Measurements from ENCODE around the gene FAM151B.
"Not testable (repeated sequence)": the region's sequence is repeated elsewhere in the genome, so short reads cannot be mapped to it uniquely, and the experiment has no call there.

DNA sequence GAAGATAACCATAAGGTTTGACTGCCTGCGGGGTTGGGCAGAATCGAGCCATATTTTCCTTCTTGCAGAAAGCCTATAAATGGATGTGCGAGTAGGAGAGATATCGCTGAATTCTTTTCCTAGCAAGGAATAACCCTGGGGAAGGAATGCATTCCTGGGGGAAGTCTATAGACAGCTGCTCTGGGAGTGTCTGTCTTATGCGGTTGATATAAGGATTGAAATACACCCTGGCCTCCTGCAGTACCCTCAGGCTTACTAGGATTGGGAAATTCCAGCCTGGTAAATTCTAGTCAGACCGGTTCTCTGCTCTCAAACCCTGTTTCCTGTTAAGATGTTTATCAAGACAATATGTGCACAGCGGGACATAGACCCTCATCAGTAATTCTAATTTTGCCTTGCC, 5.5 kb downstream of the FAM151B start:
- TF ChIP-seq, protein P1, sequence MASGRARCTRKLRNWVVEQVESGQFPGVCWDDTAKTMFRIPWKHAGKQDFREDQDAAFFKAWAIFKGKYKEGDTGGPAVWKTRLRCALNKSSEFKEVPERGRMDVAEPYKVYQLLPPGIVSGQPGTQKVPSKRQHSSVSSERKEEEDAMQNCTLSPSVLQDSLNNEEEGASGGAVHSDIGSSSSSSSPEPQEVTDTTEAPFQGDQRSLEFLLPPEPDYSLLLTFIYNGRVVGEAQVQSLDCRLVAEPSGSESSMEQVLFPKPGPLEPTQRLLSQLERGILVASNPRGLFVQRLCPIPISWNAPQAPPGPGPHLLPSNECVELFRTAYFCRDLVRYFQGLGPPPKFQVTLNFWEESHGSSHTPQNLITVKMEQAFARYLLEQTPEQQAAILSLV (CRISPR knock-in tag; IDR thresholded peaks at IDR 0.05; ENCODE audit: borderline replicate concordance) = not testable (repeated sequence)
- not testable (repeated sequence) for TF ChIP-seq E2F1 (CRISPR knock-in tag; IDR thresholded peaks at IDR 0.05); CTCF (CRISPR knock-in tag; IDR thresholded peaks at IDR 0.05); SMC3 (IDR thresholded peaks at IDR 0.05; ENCODE audit: low read length); SMARCC2 (IDR thresholded peaks at IDR 0.05); JUND (CRISPR knock-in tag; IDR thresholded peaks at IDR 0.05); FOXM1 (CRISPR knock-in tag; IDR thresholded peaks at IDR 0.05); GZF1 (CRISPR knock-in tag; IDR thresholded peaks at IDR 0.05); HNRNPLL (IDR thresholded peaks at IDR 0.05; ENCODE audit: low read depth, low read length, poor library complexity, severe bottlenecking); RXRA (CRISPR knock-in tag; IDR thresholded peaks at IDR 0.05)
- TF ChIP-seq, protein P2, sequence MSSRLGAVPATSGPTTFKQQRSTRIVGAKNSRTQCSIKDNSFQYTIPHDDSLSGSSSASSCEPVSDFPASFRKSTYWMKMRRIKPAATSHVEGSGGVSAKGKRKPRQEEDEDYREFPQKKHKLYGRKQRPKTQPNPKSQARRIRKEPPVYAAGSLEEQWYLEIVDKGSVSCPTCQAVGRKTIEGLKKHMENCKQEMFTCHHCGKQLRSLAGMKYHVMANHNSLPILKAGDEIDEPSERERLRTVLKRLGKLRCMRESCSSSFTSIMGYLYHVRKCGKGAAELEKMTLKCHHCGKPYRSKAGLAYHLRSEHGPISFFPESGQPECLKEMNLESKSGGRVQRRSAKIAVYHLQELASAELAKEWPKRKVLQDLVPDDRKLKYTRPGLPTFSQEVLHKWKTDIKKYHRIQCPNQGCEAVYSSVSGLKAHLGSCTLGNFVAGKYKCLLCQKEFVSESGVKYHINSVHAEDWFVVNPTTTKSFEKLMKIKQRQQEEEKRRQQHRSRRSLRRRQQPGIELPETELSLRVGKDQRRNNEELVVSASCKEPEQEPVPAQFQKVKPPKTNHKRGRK (CRISPR knock-in tag; IDR thresholded peaks at IDR 0.05) = not testable (repeated sequence)

All from HepG2 (cell line).